GM12874 (cell line): ENCODE results near the gene APBB2.

ENCODE experiments used
- TF ChIP-seq, protein P1 (sequence below): IDR thresholded peaks from 2 replicates; pipeline ENCODE4 v1.5.1; 2011; ENCODE audit warnings: low read depth, mild to moderate bottlenecking, control low read depth, low read length, moderate library complexity; ENCODE audit not compliant: insufficient read depth

APBB2 gene

DNA sequence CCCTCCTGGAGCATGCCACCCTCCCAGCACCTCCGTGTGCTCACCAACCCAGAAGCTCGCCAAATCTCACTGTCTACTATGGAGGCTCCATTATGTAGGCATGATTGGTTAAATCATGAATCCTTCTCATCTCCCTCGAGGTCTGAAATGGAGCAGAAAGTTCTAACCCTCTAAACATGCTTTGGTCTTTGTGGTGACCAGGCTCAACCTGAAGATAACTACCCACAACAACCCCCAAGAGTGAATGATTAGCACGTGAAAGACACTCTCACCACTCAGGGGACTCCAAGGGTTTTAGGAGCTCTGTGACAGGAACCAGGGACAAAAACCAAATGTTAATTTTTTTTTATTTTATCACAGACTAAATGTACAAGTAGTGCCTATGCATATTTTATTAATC lies 47.2 kb downstream of the APBB2 start:
- TF ChIP-seq, protein P1, sequence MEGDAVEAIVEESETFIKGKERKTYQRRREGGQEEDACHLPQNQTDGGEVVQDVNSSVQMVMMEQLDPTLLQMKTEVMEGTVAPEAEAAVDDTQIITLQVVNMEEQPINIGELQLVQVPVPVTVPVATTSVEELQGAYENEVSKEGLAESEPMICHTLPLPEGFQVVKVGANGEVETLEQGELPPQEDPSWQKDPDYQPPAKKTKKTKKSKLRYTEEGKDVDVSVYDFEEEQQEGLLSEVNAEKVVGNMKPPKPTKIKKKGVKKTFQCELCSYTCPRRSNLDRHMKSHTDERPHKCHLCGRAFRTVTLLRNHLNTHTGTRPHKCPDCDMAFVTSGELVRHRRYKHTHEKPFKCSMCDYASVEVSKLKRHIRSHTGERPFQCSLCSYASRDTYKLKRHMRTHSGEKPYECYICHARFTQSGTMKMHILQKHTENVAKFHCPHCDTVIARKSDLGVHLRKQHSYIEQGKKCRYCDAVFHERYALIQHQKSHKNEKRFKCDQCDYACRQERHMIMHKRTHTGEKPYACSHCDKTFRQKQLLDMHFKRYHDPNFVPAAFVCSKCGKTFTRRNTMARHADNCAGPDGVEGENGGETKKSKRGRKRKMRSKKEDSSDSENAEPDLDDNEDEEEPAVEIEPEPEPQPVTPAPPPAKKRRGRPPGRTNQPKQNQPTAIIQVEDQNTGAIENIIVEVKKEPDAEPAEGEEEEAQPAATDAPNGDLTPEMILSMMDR = no peak

DNA sequence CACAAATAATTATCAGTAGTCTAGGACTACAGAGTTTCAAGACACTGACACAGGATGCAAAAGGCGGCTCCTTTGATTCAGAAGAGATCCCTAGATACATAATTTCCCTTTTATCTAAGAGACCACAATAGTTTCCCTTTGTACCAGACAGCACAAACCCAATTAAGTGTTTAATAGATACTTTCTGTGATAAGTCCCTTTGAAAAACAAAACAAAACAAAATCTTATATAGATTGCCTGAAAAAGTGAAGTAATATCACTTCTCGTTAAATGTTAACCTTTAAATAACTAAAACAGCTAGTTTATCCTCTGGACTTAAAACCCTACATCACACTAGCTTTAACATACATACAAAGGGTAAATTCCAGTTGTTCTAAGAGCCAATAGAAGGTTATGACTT lies 49.9 kb downstream of the APBB2 start:
- TF ChIP-seq, protein P1 = no peak

DNA sequence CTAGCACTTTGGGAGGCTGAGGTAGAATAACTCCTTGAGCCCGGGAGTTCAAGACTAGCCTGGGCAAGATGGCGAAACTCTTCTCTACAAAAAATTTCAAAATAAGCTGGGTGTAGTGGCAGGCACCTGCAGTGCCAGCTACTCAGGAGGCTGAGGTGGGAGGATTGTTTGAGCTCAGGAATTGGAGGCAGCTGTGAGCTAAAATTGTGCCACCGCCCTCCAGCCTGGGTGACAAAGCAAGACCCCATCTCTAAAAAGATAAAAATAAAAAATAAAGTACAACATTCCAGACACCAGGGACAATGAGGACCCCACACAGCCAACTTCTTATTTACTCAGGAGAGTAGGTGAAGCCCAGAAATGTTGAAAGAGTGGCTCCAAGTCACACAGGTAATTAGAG lies 53.0 kb downstream of the APBB2 start:
- TF ChIP-seq, protein P1 = no peak

DNA sequence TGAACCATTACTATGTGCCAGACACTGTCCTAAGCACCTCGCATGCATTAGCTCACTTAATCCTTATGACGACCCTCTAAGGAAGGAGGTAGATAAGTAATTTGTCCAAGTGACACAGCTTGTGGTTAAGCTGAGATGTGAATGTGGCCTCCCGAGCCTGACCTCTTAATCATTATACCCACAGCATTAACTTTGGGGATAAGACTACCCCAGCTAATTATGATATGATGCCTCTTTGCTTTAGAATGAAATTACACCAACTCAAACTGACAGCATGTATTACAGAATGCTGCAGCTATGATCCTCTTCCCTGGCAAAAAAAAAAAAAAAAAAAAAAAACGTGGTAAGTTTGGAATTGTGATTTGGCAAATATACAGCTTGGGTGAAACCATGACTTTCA lies 53.5 kb downstream of the APBB2 start:
- TF ChIP-seq, protein P1 = no peak

DNA sequence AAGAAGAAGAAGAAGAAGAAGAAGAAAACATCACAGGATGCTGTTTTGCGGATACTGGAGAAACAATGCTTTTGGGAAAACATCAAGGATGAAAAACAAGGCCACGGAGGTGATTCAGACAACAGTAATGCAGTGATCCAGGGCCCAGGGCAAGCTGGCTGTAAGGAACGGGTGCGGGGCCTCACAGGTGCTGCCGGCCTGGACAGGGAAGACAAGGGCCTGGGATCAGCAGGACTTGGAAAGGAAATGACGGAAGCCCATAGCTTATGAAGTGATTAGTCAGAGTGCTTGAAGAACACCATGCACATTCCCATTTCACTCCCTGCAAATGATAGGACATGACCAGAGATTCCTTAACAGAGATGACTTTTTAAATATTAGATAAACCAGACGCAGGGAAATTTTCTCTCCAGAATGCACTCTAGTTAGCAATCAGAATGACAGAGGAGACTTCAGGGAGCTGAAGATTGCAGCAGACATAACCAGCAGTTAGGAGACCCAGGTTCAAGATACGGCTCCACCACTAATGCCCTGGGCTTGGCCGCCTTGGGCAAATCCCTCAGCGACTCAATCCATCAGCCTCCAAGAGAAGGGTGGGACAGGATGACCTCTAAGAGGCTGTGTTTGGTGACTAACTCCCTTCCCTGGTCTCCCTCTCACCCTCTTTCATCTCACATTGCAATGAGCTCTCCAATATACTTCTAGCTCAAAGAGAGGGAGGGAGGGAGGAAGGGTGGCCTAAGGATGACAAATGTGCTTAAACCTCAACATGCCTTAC lies 54.1 kb downstream of the APBB2 start:
- TF ChIP-seq, protein P1 = no peak

DNA sequence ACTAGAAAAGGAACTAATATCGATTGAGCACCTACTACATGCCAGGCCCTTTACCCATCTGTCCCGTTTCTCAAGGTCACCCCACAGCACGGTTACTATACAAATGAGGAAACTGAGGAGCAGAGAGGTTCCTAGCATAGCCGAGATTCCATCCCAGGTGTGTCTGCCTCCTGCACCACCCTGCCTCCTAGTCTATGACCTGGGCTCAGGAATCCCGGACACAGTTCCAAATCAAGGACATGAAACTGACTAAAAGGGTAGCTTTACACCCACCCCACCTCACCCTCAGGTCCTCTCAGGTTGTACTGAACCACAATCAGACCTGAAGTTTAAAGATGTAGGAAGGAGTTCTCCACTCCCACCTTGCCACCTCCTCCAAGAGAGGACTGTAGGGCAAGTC lies 55.6 kb downstream of the APBB2 start:
- TF ChIP-seq, protein P1 = no peak

DNA sequence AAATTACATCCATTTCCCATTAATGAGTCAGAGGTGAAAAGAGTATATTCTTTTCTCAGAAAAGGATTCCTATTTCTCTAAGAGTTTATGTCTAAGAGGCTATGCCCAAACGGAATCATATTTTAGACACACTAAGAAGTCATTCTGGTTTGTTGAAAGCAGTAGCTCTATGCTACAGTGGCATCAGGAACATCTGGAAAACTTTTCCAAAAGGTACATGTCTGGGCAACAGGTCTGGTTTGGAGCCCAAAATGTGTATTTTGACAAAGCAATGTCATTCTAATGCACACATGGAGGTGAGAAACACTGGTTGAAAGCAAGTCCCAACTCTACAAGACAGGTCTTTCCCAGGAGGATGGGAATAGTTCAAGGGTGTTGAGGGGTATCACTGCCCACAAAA lies 56.1 kb downstream of the APBB2 start:
- TF ChIP-seq, protein P1 = no peak

DNA sequence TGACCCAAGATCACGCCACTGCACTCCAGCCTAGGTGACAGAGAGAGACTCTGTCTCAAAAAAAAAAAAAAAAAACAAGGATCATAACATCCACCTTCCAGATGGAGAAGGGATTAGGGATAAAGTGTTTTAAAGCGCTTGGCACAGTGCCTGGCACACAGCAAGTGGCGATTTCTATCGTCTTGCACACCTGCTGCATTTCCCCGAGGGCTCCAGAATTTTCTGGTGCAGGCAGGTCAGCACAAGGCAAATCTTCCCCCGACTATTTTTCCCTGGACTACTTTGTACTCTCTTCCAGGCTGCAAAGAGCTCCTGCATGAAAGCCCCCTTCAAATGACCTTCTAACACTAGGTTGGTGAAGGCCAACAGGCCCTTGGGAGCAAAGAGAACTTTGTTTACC lies 57.3 kb downstream of the APBB2 start:
- TF ChIP-seq, protein P1 = no peak
